K562 (cell line): ENCODE measurements around the gene RABL6. TPM values are rescaled to one million over a fixed set of nuclear protein-coding genes. Genes with fewer than 3 reads are reported as not detected.

Experiments used
- BDP1 ChIP-seq: IDR thresholded peaks from 3 replicates; pipeline ENCODE4 v1.6.1; 2011; ENCODE audit not compliant: insufficient read length, insufficient read depth
- CREB3L1 ChIP-seq: fragments of 450-650 bp; IDR thresholded peaks from 2 replicates; pipeline ENCODE4 v1.6.1; 2014; ENCODE audit warnings: low read depth, mild to moderate bottlenecking, moderate library complexity, borderline replicate concordance
- GMEB1 ChIP-seq: fragments of 250-450 bp; sonication (Bioruptor Pico); IDR thresholded peaks from 2 replicates; pipeline ENCODE4 v1.4.0; 2020; ENCODE audit warnings: mild to moderate bottlenecking
- PBX2 ChIP-seq, 2 experiments: IDR thresholded peaks in 1 of 2; conservative IDR thresholded peaks in 1 of 2; 2 replicates each; pipeline ENCODE4 v1.6.1; 2016; ENCODE audit warnings: low read depth in 2 of 2, mild to moderate bottlenecking in 1 of 2, missing compliant biosample characterization in 1 of 2, missing genetic modification characterization in 1 of 2, moderate library complexity in 1 of 2
- PML ChIP-seq: IDR thresholded peaks from 2 replicates; pipeline ENCODE4 v1.6.1; 2012; ENCODE audit warnings: low read length, inconsistent platforms
- TFAM ChIP-seq: fragments of 250-450 bp; sonication (Bioruptor Pico); conservative IDR thresholded peaks from 2 replicates; pipeline ENCODE4 v1.5.0; 2021; ENCODE audit warnings: mild to moderate bottlenecking, moderate library complexity
- TRIM25 ChIP-seq: fragments of 450-650 bp; IDR thresholded peaks from 2 replicates; pipeline ENCODE4 v1.7.0; 2016; ENCODE audit warnings: borderline replicate concordance
- VEZF1 ChIP-seq: fragments of 200-800 bp; sonication (Bioruptor generic); IDR thresholded peaks from 2 replicates; pipeline ENCODE4 v1.6.1; 2017; ENCODE audit warnings: missing genetic modification characterization, missing compliant biosample characterization
- ZBTB49 ChIP-seq: sonication (generic); formaldehyde crosslinking; IDR thresholded peaks from 2 replicates; pipeline ENCODE4 v1.8.0; 2022; ENCODE audit warnings: missing genetic modification reagents, mild to moderate bottlenecking, borderline replicate concordance
- polyA plus RNA-seq, 8 experiments: library from polyadenylated mRNA; depleted of rRNA in 4 of 8; stranded (reverse) in 5 of 8; unstranded in 3 of 8; fragments of >200 nt; fragmentation: Nextera tagmentation in 2 of 8; fragmentation: Illumina TruSeq in 1 of 8; extraction: Ambion mirVana in 2 of 8; extraction: Trizol in 1 of 8; gene quantifications; 2 replicates each; pipeline versions ENCODE4 v1.2.1 to v1.2.3, GENCODE V29; 2011 to 2014; ENCODE audit warnings: inconsistent platforms in 1 of 8, missing spikeins in 1 of 8
- total RNA-seq, 7 experiments: library from RNA; depleted of rRNA in 6 of 7; stranded (reverse); fragments of >200 nt in 6 of 7; fragmentation: Illumina TruSeq in 2 of 7; extraction: Trizol in 2 of 7; gene quantifications; 2 replicates each; pipeline versions ENCODE4 v1.2.1 to v1.2.3, GENCODE V29; 2011 to 2021; ENCODE audit warnings: low replicate concordance in 1 of 7

The RABL6 gene
- total and polyA plus RNA-seq, 9 of the 15 experiments (the other 6 are each of a cell fraction or from before 2014, with no cell fraction given) = 5.6 to 181 (median 84.5) TPM

- TF ChIP-seq ZBTB49 (CRISPR knock-in tag) (0 out of 2 replicates have a peak, but pooled peaks have one; percentile 32), TFAM (CRISPR knock-in tag) (no peak), VEZF1 (CRISPR knock-in tag) (peak; percentile 65), TRIM25 (no peak), GMEB1 (CRISPR knock-in tag) (peak; percentile 84), PML (peak; percentile 34; the same call in 1 of the 2 replicates), PBX2 (CRISPR knock-in tag; IDR thresholded peaks at IDR 0.05; ENCODE audit: low read depth) (no peak), PBX2 (tag; conservative IDR thresholded peaks at IDR 0.05; ENCODE audit: low read depth) (no peak), CREB3L1 (no peak; the same call in 1 of the 2 replicates), BDP1 (no peak)
Measured at GRCh38 chr9:136847826-136848392, 40.2 kb downstream of the RABL6 start (continued).
